HG03095 (cell line): Measurements from ENCODE around the gene PRAMEF11.

Experiments used
- ATAC-seq: cut with Tn5 transposase; IDR thresholded peaks from one replicate; pipeline ENCODE4 v1.9.1; 2021; ENCODE audit warnings: moderate library complexity; ENCODE audit not compliant: unreplicated experiment

Gene PRAMEF11

GRCh38 chr1:12774801-12775345 is 56.3 kb downstream of the PRAMEF11 start:
- ATAC-seq = no peak
